RWPE2 (cell line): ENCODE data around the gene C1orf52.

Source experiments
- ATAC-seq: fragments of 200-7000 bp; cut with Tn5 transposase; 3 replicates; pipeline ENCODE4 v1.9.1; 2021; ENCODE audit warnings: low read depth
- DNase-seq: peaks from one replicate; pipeline ENCODE4 v3.0.0-alpha.2; 2020; ENCODE audit warnings: low spot score
- H3K27ac ChIP-seq: fragments of 450-650 bp; 2 replicates; pipeline ENCODE4 v1.5.1; 2017; ENCODE audit warnings: mild to moderate bottlenecking; ENCODE audit not compliant: poor library complexity, severe bottlenecking
- H3K27me3 ChIP-seq: fragments of 250-450 bp; sonication (Bioruptor Pico); 2 replicates; pipeline ENCODE4 v1.5.1; 2021; ENCODE audit warnings: mild to moderate bottlenecking, moderate library complexity; ENCODE audit not compliant: insufficient read depth, poor library complexity, severe bottlenecking
- H3K36me3 ChIP-seq: fragments of 250-450 bp; sonication (Bioruptor Pico); 2 replicates; pipeline ENCODE4 v1.5.1; 2020; ENCODE audit warnings: low read depth, mild to moderate bottlenecking, moderate library complexity
- H3K4me1 ChIP-seq: fragments of 250-450 bp; sonication (Bioruptor Pico); 2 replicates; pipeline ENCODE4 v1.5.1; 2021; ENCODE audit warnings: mild to moderate bottlenecking, moderate library complexity; ENCODE audit not compliant: insufficient read depth, poor library complexity, severe bottlenecking
- H3K4me3 ChIP-seq: fragments of 250-450 bp; sonication (Bioruptor Pico); 2 replicates; pipeline ENCODE4 v1.5.1; 2021; ENCODE audit warnings: mild to moderate bottlenecking, moderate library complexity; ENCODE audit not compliant: severe bottlenecking
- H3K9me3 ChIP-seq: fragments of 250-450 bp; sonication (Bioruptor Pico); 2 replicates; pipeline ENCODE4 v1.5.1; 2021; ENCODE audit warnings: mild to moderate bottlenecking, moderate library complexity; ENCODE audit not compliant: severe bottlenecking
- TF ChIP-seq, protein P1 (sequence below): fragments of 450-650 bp; IDR thresholded peaks from one replicate; pipeline ENCODE4 v1.5.1; 2017; ENCODE audit warnings: mild to moderate bottlenecking, moderate library complexity; ENCODE audit not compliant: poor library complexity, severe bottlenecking

Gene C1orf52

DNA sequence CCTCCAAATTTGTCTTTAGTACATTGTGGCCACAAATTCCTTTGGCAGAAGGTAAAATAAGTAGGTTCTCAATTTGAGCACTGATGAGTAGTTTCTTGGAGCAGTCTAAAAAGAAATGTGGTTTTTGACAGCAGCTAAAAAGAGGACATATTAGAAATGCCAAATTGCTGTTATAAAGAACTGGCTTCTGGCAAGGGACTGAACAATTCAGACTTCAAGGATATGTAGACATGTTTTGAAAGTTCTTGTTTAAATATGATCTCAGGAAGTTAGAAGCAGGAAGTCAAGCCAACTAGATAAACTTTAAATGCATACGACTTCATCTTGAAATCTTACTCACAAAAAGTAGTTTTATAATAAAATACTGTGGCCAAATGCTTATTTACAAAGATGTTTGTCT, 18.8 kb downstream of the C1orf52 start:
- Histone ChIP-seq H3K27ac (no peak overlapping the region), H3K4me3 (no peak overlapping the region), H3K9me3 (no peaks in the 10 kb centered on the region), H3K4me1 (peaks cover 17% of the 10 kb centered on the region), H3K27me3 (no peaks in the 10 kb centered on the region), H3K36me3 (no peaks in the 10 kb centered on the region)
- ATAC-seq: no peak
- DNase-seq: no peak
- TF ChIP-seq, protein P1, sequence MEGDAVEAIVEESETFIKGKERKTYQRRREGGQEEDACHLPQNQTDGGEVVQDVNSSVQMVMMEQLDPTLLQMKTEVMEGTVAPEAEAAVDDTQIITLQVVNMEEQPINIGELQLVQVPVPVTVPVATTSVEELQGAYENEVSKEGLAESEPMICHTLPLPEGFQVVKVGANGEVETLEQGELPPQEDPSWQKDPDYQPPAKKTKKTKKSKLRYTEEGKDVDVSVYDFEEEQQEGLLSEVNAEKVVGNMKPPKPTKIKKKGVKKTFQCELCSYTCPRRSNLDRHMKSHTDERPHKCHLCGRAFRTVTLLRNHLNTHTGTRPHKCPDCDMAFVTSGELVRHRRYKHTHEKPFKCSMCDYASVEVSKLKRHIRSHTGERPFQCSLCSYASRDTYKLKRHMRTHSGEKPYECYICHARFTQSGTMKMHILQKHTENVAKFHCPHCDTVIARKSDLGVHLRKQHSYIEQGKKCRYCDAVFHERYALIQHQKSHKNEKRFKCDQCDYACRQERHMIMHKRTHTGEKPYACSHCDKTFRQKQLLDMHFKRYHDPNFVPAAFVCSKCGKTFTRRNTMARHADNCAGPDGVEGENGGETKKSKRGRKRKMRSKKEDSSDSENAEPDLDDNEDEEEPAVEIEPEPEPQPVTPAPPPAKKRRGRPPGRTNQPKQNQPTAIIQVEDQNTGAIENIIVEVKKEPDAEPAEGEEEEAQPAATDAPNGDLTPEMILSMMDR: peak; percentile 36

DNA sequence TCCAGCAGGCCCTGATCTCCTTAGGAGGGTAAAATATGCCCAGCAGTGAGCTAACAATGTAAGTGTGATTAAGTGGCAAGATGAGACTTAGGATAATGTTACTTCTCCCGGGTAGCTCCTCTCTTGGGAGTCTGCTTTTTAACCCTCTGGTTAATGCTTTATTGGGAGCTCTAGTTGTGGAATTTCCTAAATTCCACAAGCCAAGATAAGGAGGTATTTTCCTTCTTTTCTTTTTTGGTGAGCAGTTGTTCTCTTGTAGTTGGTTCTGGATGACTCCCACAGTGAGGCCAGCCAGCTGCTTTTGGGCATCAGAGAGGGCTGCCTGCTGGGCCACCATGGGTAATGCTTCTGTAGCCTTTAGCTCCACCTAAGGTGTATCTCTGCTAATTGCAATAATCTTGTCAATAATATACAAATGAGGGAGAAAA, 19.3 kb downstream of the C1orf52 start:
- peaks cover 12% of the 10 kb centered on the region for H3K4me1 ChIP-seq
- H3K27ac ChIP-seq: no peak overlapping the region
- DNase-seq: no peak
- peak; percentile 70; the same call in 2 of the 3 replicates for ATAC-seq
- TF ChIP-seq, protein P1: peak; percentile 55
- H3K9me3 ChIP-seq: no peaks in the 10 kb centered on the region
- H3K36me3 ChIP-seq: no peaks in the 10 kb centered on the region
- H3K4me3 ChIP-seq: no peak overlapping the region
- no peaks in the 10 kb centered on the region for H3K27me3 ChIP-seq

DNA sequence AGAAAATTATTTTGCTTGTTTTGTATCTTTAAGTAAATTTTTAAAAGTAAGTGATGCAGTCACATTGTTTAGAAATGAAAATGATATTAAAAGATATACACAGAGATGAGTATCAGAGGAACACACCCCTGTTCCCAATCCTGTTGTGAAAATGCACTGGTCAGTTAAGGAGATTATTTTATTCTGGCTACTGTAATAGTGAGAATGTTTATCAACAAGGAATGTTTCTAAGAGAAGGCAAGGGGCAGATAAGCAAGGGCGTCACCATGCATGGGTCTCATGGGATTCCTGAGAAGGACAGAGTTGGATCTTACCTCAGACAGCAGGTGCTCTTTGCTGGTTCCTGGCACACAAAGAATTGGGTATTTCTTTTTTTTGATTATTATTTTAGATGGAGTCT, 21.8 kb downstream of the C1orf52 start:
- H3K27me3 ChIP-seq: no peaks in the 10 kb centered on the region
- H3K4me3 ChIP-seq: no peak overlapping the region
- ATAC-seq (no peak), DNase-seq (no peak)
- H3K36me3 ChIP-seq: no peaks in the 10 kb centered on the region
- TF ChIP-seq, protein P1: no peak
- no peak overlapping the region for H3K27ac ChIP-seq
- no peaks in the 10 kb centered on the region for H3K9me3 ChIP-seq
- H3K4me1 ChIP-seq: no peaks in the 10 kb centered on the region

DNA sequence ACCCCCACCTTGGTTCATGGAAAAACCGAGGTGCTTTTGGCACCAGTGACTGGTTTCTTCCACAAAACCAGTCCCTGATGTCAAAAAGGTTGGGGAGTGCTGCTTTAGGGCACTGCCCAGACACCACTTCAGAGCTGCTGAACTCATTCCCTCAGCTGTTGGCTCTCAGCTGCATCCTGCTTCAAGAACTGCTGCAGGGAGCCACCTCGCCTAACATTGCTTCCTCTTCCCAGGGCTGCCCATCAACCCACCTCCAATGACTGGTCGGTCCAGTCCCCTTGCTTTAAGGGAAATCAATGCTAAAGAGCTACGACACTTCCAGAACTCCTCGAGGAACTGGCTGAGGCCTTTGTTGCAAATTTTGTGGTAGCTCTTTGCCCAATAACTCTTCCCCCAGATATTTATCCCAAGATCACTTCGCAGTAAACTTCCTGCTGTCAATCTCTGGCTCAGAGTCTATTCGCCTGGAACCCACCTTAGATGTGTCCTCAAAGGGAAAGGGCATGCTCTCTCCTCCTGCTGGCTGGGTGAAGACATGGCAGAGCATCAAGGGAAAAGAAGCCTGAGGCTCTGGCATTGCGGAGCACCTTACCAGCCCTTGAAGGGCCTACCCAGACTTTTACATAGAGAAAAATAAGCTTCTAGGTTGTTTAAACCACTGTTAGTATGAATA, 29.0 kb downstream of the C1orf52 start:
- H3K4me1 ChIP-seq: no peaks in the 10 kb centered on the region
- DNase-seq (no peak), ATAC-seq (no peak)
- H3K4me3 ChIP-seq: no peak overlapping the region
- TF ChIP-seq, protein P1: peak; percentile 21
- H3K27ac ChIP-seq: no peak overlapping the region
- no peaks in the 10 kb centered on the region for H3K27me3 ChIP-seq
- H3K9me3 ChIP-seq: no peaks in the 10 kb centered on the region
- H3K36me3 ChIP-seq: no peaks in the 10 kb centered on the region

DNA sequence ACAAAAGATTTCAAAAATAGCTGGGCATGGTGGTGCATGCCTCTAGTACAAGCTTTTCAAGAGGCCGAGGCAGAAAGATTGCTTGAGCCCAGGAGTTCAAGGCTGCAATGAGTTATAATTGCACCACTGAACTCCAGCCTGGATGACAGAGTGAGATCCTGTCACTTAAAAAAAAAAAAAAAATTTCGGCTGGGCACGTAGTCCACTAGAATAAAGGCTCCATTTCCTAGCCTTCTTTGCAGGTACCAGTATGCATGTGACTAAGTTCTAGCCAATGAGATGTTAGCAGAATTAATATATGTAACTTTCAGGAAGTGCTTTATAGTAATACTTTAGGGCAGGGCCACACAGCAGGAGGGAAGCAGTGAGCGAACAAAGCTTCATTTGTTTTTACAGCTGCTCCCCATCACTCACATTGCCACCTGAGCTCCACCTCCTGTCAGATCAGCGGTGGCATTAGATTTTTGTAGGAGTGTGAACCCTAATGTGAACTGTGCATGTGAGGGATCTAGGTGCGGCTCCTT, 29.8 kb downstream of the C1orf52 start:
- ATAC-seq: no peak
- no peak for DNase-seq

More for the DNA sequence above, 29.8 kb downstream of the C1orf52 start:
- no peaks in the 10 kb centered on the region for H3K36me3 ChIP-seq
- no peaks in the 10 kb centered on the region for H3K9me3 ChIP-seq
- H3K27me3 ChIP-seq: no peaks in the 10 kb centered on the region
- H3K4me1 ChIP-seq: peaks cover 6% of the 10 kb centered on the region
- H3K4me3 ChIP-seq: no peak overlapping the region
- no peak overlapping the region for H3K27ac ChIP-seq
- TF ChIP-seq, protein P1: no peak
